HG03097 (cell line): Measurements from ENCODE around the gene DPP4.

Experiments used
- ATAC-seq: cut with Tn5 transposase; IDR thresholded peaks from one replicate; pipeline ENCODE4 v1.9.1; 2021; ENCODE audit not compliant: unreplicated experiment, low FRiP score

DPP4 gene

GRCh38 chr2:162086904-162087303 lies 12.9 kb upstream of the DPP4 start:
- no peak for ATAC-seq

GRCh38 chr2:162085090-162085891 lies 11.3 kb upstream of the DPP4 start:
- no peak for ATAC-seq

- ATAC-seq: no peak
Observed at GRCh38 chr2:162084536-162084935, 10.5 kb upstream of the DPP4 start.

DNA sequence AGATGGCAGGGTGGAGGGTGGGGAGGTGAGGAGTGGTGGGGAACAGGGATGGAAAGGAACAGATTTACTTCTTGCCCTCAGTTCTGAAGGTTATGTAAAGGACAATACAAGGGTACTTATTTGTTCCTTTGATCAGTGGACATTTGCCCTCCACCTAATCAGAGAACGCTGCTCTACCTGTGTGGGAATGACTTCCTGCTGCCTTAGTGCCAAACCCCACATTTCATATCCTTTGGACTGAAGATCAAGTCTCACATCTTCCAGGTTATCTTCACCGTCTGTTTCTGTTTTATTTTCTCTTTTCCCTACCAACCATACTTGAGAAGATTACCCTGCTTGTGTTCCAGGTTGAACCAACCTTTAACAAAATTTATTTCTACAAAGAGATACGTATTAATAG lies 8.7 kb upstream of the DPP4 start:
- ATAC-seq: no peak

DNA sequence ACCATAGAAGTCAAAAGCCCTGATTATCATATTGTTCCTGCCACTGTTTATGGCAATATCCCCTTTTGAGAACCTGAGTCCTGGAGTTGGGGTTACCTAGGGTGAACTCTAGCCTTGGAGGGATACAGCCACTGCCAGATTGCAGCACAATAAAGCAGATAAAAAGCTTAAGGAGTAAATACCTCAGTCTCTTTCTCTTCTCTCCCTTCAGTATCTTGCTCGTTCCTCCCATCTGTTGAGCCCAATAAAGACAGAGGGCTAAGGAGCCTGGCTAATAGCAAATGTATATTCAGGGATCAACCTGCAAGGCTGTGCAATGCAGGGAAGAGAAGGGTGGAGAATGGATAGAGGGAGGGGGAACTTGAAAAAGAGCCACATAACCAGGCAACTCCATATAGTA lies 8.0 kb upstream of the DPP4 start:
- ATAC-seq: no peak

- ATAC-seq: no peak
Observed at GRCh38 chr2:162079514-162079913, 5.5 kb upstream of the DPP4 start.

DNA sequence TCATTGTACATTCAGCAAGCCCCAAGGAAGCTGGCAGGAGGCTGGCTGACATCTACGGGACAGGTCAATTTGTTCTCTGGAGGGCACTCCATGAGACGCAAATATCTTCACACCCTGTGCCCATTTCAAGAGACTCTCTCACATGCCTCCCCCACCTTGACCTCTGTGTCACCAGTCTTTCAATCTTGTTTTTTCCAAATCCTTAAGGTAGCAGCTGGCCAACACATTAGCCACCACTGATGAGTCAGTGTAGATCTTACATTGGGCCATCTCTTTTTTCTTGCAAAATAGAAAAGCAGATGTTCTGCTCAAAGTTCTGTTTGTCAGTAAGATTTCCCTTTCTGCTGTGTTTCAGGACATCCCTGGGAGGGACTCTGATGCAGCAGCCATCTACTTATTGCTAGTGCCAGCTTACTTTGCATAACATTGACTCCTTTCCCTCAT lies 1.7 kb upstream of the DPP4 start:
- no peak for ATAC-seq

- no peak for ATAC-seq
Observed at GRCh38 chr2:162074928-162075688, 1.1 kb upstream of the DPP4 start.

DNA sequence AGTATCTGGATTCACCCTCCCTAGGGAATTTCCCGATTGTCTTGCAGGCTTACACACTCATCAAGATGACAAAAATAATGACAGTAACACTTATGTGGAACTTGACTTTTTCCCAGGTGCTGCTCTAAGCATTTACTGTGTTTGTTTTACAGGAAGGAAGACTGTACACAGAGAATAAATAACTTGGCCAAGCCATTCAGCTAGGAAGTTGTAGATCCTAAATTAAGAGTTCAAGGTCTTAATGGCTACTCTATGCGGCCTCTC lies 549 bp upstream of the DPP4 start:
- no peak for ATAC-seq

DNA sequence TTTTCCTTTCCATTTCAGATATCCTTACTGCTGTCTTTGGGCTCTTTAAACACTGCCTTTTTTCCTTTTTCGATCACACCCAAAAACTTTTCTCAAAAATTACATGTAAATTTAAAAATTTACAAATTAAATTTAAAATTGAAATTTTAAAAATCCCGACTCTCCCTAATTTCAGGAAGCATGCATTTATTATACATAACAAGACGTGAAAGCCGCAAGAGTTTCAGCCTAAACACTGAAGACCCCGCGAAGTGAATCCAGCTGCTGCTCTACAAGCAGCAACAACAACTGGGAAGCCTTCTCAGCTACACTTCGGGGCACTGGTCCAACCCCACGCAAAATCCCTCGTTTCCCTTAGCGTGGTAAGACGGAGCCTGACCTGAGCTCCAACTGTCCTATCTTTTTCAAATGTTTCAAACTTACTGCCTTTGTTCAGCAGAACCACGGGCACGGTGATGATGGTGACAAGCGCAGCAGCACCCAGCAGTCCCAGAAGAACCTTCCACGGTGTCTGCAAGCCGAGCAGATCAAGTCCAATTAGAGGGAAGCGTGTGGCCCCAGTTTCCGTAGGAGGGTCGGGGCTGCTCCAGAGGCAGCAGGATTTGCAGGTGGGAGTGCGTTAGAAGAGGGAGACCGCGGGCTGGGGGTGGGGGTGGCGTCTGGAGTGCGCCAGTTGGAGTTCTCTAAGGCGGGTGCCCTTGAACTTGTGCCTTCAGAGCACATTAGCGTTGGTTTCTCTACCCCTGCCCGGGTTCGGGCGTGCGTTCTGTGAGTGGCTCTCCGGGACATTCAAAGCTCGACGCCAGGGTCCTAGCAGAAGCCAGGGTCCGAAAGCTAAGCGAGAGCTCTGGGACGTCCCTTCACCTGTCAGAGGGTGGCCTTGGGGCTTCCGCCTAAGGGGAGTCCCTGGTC lies 783 bp downstream of the DPP4 start:
- ATAC-seq: no peak

GRCh38 chr2:162072181-162072702 lies 1.8 kb downstream of the DPP4 start:
- peak; percentile 51 for ATAC-seq

DNA sequence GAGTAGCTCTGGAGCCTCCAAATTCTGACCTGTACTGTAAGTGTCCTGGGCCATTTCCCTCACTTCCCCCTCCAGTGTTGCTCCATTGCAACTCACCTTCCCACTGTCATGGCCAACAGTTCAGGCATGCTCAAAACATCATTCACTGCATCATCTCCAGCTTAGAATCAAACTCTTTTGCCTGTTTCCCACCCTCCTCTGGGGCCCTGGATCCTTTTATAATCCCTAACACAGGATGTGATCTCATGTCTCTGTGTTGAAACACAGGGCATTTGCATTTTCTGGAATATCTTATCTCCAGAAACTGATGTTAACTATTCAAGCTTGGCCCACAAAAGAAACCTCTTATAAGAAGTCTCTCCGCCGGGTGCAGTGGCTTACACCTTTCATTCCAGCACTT lies 3.0 kb downstream of the DPP4 start:
- ATAC-seq: no peak

DNA sequence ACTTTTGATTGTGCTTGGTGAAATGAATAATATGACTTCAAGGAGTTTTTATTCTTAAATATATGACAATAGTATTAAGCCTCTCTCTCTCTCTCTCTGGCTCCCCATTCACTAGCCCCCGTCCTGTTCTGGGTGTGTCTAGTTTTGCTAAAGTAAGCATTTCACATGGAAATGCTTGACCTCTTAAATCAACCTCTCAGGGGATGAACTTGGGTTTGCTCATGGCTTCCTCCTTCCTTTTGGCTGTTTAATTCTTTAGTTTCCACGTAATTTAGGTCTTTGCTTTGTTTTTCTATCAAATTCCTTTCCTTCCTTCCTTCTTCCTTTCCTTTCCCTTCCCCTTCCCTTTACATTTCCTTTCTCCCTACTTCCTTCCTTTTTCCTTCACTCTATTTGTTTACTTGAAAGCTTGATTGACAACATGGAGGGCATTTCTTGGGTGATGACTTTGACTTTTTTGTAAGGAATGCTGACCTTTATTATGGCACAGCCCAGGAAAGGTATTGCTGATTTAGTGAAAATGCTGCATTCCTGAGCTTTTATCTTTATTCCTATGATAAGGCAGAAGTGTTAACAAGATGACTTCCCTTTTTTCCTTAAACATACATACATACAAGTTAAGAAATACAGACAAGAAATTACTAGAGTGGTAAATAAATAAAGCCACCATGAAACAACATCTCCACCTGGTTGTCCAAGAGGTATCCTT lies 3.6 kb downstream of the DPP4 start:
- ATAC-seq: no peak

- ATAC-seq: no peak
Observed at GRCh38 chr2:162069267-162069903, 4.6 kb downstream of the DPP4 start.

DNA sequence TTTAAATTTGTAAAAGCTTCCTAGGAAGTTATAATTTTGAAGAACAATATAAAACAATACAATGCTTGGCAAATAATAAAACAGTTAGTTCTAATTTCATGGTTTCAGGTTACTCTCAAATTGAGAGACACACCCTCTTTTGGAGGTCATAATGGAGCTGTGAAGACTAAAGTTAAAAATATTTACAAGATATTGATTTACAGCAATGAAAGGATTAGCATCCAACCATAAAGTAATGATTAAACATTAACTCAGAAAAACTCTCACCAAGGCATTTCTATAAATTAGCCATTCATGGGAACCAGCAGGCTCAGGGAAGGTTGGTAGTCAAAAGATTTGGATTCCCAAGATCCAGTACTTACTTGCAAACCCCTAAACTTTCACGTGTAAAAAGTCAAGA lies 6.4 kb downstream of the DPP4 start:
- ATAC-seq: no peak

DNA sequence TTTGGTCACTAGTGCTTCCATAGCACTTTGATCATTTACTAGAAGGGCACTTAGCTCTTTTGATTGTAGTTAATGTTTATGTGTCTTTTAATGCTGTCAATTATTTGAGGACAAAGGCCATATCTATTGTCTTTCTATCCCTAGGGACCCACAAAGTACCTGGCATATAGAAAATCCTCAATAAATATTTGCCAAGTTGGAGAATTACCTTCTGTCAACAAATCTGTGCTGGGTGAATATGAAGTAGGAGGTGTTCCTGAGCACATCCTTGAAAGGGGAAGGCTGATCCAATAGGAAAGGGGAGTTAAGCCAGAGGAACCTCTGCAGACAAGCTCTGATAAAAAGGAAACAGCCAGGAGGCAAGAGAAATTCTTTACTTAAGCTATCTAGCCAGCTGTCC lies 8.2 kb downstream of the DPP4 start:
- ATAC-seq: no peak

DNA sequence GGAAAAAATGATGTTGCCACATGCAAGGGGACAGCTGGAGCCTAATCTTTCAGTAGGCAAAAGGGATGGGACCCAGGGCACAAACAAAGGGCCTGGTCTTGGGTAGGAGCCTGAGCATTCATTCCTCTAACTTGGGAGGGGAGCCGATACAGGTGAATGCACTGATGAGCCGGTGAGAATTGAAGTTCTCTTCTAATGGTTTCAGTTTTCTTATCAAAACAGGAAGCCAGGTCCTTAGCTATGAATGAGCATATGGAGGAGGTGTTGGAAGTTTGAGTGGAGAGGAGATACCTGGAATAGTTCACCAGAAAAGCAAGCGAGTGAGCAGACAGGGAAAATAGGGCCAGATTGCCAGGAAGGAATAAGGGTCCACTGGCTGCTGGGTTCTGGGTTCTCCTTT lies 10.1 kb downstream of the DPP4 start:
- ATAC-seq: peak; percentile 51

DNA sequence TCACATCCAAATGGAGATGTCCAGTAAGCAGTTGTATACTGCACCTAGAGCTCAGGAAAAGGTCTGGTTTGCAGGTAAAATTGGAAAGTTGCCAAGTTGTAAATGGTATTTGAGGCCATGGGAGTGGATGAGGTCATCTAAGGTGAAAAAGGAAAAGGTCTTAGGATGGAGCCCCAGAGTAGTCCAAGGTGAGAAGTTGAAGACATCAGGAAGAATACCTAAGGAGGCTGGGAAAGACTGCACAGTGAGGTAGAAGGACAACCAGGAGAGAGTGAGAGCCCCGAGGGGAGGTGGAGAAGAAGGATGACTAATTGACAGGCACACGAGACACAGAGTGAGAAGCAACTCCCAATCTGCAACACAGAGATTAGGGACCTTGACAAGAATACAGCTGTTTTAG lies 10.7 kb downstream of the DPP4 start:
- no peak for ATAC-seq

DNA sequence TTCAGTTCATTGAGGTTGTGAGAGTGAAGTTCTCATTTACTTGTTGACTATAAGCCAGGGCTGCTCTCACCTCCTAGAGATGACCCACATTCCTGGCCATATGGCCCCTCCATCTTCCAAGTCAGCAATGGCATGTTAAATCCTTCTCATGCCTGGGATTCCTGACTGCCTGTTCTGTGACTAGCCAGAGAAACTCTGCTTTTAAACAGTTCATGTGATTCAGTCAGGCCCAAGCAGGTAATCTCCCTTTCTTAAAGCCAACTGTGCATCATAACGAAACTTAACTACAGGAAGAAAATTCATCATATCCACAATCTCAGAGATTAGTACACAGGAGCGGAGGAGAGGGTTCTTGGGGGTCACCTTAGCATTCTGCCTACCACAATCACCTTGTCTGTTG lies 11.5 kb downstream of the DPP4 start:
- no peak for ATAC-seq

GRCh38 chr2:162061021-162061420 lies 13.0 kb downstream of the DPP4 start:
- no peak for ATAC-seq
